ENCODE results near the gene USP10. TPM values are rescaled to one million over a fixed set of nuclear protein-coding genes. Genes with fewer than 3 reads are reported as not detected.

USP10 gene
- total RNA-seq: 100 to 1,000 TPM in 1 of 8 experiments, 10 to 100 TPM in 7; 42.0 to 102 (median 76.2) TPM

- 0 to 1% methylated on average over 11 to 12 of the region's 97 CpGs; no CpG with 5 or more reads in 8 of the 10 experiments for WGBS, 10 experiments
- in situ Hi-C loops (cut with MboI; ENCODE audit: low pct_unique_long_range_greater_than_20kb in 2 of 9, low sequenced_read_pairs in 9 of 9, unreplicated experiment in 9 of 9): loop anchor here in 3 of 9 experiments (25.0 kb wide), 1 partner anchor 188 kb away; the partner anchor contains the start of gene MEAK7 (in 3 of the 3)
- ATAC-seq (replicated peaks in 6 of 8): peak; percentile 81 to 93 (median 90)
- Histone ChIP-seq H3K27ac (peak within 1 kb of the TSS; percentile 89 to 95), H3K4me1 (replicated peaks in 1 of 2) (peaks cover 23 to 35% of the 10 kb centered on the region in 2 donors), H3K4me3 (peak within 1 kb of the TSS; percentile 63 to 96 (median 91))
Observed at GRCh38 chr16:84699712-84700445, at the start of gene USP10. Gene USP10 (plus strand): TSS chr16:84700000. CDS start chr16:84700091, 91 bp downstream.

GRCh38 chr16:84650062-84650991, 49.5 kb upstream of the USP10 start:
- 20 to 100% (median 83%) methylated on average over 1 to 17 of the region's 20 CpGs for WGBS, 10 experiments
- peaks cover 10 to 17% of the 10 kb centered on the region in 2 donors for H3K4me1 ChIP-seq (replicated peaks in 1 of 2)
- peak in 1 of 8 experiments; percentile 4 for ATAC-seq (replicated peaks in 6 of 8)
- in situ Hi-C loops (cut with MboI; ENCODE audit: low pct_unique_long_range_greater_than_20kb in 2 of 9, low sequenced_read_pairs in 9 of 9, unreplicated experiment in 9 of 9): no loop called here
- no peak overlapping the region for H3K27ac ChIP-seq
- H3K4me3 ChIP-seq: no peak overlapping the region

GRCh38 chr16:84652566-84652965, 47.2 kb upstream of the USP10 start:
- Histone ChIP-seq H3K27ac (no peak overlapping the region), H3K4me3 (no peak overlapping the region), H3K4me1 (replicated peaks in 1 of 2) (peaks cover 7 to 13% of the 10 kb centered on the region in 2 donors)
- 60 to 100% (median 95%) methylated on average over 1 to 5 of the region's 7 CpGs; no CpG with 5 or more reads in 4 of the 10 experiments for WGBS, 10 experiments
- ATAC-seq (replicated peaks in 6 of 8): no peak
- in situ Hi-C loops (cut with MboI; ENCODE audit: low pct_unique_long_range_greater_than_20kb in 2 of 9, low sequenced_read_pairs in 9 of 9, unreplicated experiment in 9 of 9): no loop called here

GRCh38 chr16:84654238-84654637, 45.6 kb upstream of the USP10 start:
- WGBS, 10 experiments: 80 to 100% (median 89%) methylated on average over 1 to 3 of the region's 3 CpGs; no CpG with 5 or more reads in 1 of the 10 experiments
- in situ Hi-C loops (cut with MboI; ENCODE audit: low pct_unique_long_range_greater_than_20kb in 2 of 9, low sequenced_read_pairs in 9 of 9, unreplicated experiment in 9 of 9): no loop called here
- Histone ChIP-seq H3K27ac (no peak overlapping the region), H3K4me3 (no peak overlapping the region), H3K4me1 (replicated peaks in 1 of 2) (peaks cover 4 to 10% of the 10 kb centered on the region in 2 donors)
- no peak for ATAC-seq (replicated peaks in 6 of 8)

- WGBS, 10 experiments: 0 to 100% (median 80%) methylated on average over 1 to 6 of the region's 6 CpGs; no CpG with 5 or more reads in 1 of the 10 experiments
- in situ Hi-C loops (cut with MboI; ENCODE audit: low pct_unique_long_range_greater_than_20kb in 2 of 9, low sequenced_read_pairs in 9 of 9, unreplicated experiment in 9 of 9): no loop called here
- Histone ChIP-seq H3K27ac (no peak overlapping the region), H3K4me3 (no peak overlapping the region), H3K4me1 (replicated peaks in 1 of 2) (peaks cover 0 to 6% of the 10 kb centered on the region in 2 donors)
- ATAC-seq (replicated peaks in 6 of 8): no peak
Observed at GRCh38 chr16:84654998-84655397, 44.8 kb upstream of the USP10 start.

GRCh38 chr16:84656649-84657048, 43.2 kb upstream of the USP10 start:
- Histone ChIP-seq H3K27ac (no peak overlapping the region), H3K4me1 (replicated peaks in 1 of 2) (no peaks in the 10 kb centered on the region), H3K4me3 (no peak overlapping the region)
- WGBS, 10 experiments: 89 to 100% (median 95%) methylated on average over 1 to 22 of the region's 22 CpGs; no CpG with 5 or more reads in 1 of the 10 experiments
- in situ Hi-C loops (cut with MboI; ENCODE audit: low pct_unique_long_range_greater_than_20kb in 2 of 9, low sequenced_read_pairs in 9 of 9, unreplicated experiment in 9 of 9): no loop called here
- ATAC-seq (replicated peaks in 6 of 8): no peak

GRCh38 chr16:84657229-84657837, 42.5 kb upstream of the USP10 start:
- in situ Hi-C loops (cut with MboI; ENCODE audit: low pct_unique_long_range_greater_than_20kb in 2 of 9, low sequenced_read_pairs in 9 of 9, unreplicated experiment in 9 of 9): no loop called here
- Histone ChIP-seq H3K4me3 (no peak overlapping the region), H3K27ac (no peak overlapping the region), H3K4me1 (replicated peaks in 1 of 2) (no peaks in the 10 kb centered on the region)
- no peak for ATAC-seq (replicated peaks in 6 of 8)
- 95 to 100% (median 99%) methylated on average over 1 to 10 of the region's 50 CpGs; no CpG with 5 or more reads in 4 of the 10 experiments for WGBS, 10 experiments

- in situ Hi-C loops (cut with MboI; ENCODE audit: low pct_unique_long_range_greater_than_20kb in 2 of 9, low sequenced_read_pairs in 9 of 9, unreplicated experiment in 9 of 9): no loop called here
- WGBS, 10 experiments: 40 to 92% (median 87%) methylated on average over 1 to 4 of the region's 11 CpGs; no CpG with 5 or more reads in 6 of the 10 experiments
- H3K27ac ChIP-seq: no peak overlapping the region
- H3K4me3 ChIP-seq: no peak overlapping the region
- no peak for ATAC-seq (replicated peaks in 6 of 8)
- peaks cover 0 to 4% of the 10 kb centered on the region in 2 donors for H3K4me1 ChIP-seq (replicated peaks in 1 of 2)
Observed at GRCh38 chr16:84658690-84659089, 41.1 kb upstream of the USP10 start.

- peaks cover 0 to 4% of the 10 kb centered on the region in 2 donors for H3K4me1 ChIP-seq (replicated peaks in 1 of 2)
- in situ Hi-C loops (cut with MboI; ENCODE audit: low pct_unique_long_range_greater_than_20kb in 2 of 9, low sequenced_read_pairs in 9 of 9, unreplicated experiment in 9 of 9): no loop called here
- H3K4me3 ChIP-seq: no peak overlapping the region
- no peak overlapping the region for H3K27ac ChIP-seq
- ATAC-seq (replicated peaks in 6 of 8): no peak
- WGBS, 10 experiments: 87 to 100% (median 88%) methylated on average over 2 to 17 of the region's 27 CpGs; no CpG with 5 or more reads in 3 of the 10 experiments
Observed at GRCh38 chr16:84659656-84660300, 40.0 kb upstream of the USP10 start.

GRCh38 chr16:84660973-84661372, 38.8 kb upstream of the USP10 start:
- no peak overlapping the region for H3K27ac ChIP-seq
- in situ Hi-C loops (cut with MboI; ENCODE audit: low pct_unique_long_range_greater_than_20kb in 2 of 9, low sequenced_read_pairs in 9 of 9, unreplicated experiment in 9 of 9): no loop called here
- peaks cover 0 to 4% of the 10 kb centered on the region in 2 donors for H3K4me1 ChIP-seq (replicated peaks in 1 of 2)
- no peak overlapping the region for H3K4me3 ChIP-seq
- no peak for ATAC-seq (replicated peaks in 6 of 8)
- 80 to 100% (median 93%) methylated on average over 1 to 5 of the region's 7 CpGs; no CpG with 5 or more reads in 3 of the 10 experiments for WGBS, 10 experiments

- ATAC-seq (replicated peaks in 6 of 8): peak in 1 of 8 experiments; percentile 9
- 95 to 100% (median 100%) methylated on average over 2 to 11 of the region's 51 CpGs; no CpG with 5 or more reads in 4 of the 10 experiments for WGBS, 10 experiments
- Histone ChIP-seq H3K4me1 (replicated peaks in 1 of 2) (peaks cover 0 to 8% of the 10 kb centered on the region in 2 donors), H3K27ac (no peak overlapping the region), H3K4me3 (no peak overlapping the region)
- in situ Hi-C loops (cut with MboI; ENCODE audit: low pct_unique_long_range_greater_than_20kb in 2 of 9, low sequenced_read_pairs in 9 of 9, unreplicated experiment in 9 of 9): no loop called here
Observed at GRCh38 chr16:84661418-84662060, 38.3 kb upstream of the USP10 start.

GRCh38 chr16:84662471-84662870, 37.3 kb upstream of the USP10 start:
- no peak for ATAC-seq (replicated peaks in 6 of 8)
- in situ Hi-C loops (cut with MboI; ENCODE audit: low pct_unique_long_range_greater_than_20kb in 2 of 9, low sequenced_read_pairs in 9 of 9, unreplicated experiment in 9 of 9): no loop called here
- Histone ChIP-seq H3K4me1 (replicated peaks in 1 of 2) (peaks cover 0 to 10% of the 10 kb centered on the region in 2 donors), H3K27ac (no peak overlapping the region), H3K4me3 (no peak overlapping the region)
- 79 to 100% (median 98%) methylated on average over 2 to 6 of the region's 9 CpGs; no CpG with 5 or more reads in 2 of the 10 experiments for WGBS, 10 experiments
